A172 (cell line): ENCODE data around the gene FAM234A. TPM values are rescaled to one million over a fixed set of nuclear protein-coding genes. Genes with fewer than 3 reads are reported as not detected.
"Not testable (repeated sequence)": the region's sequence is repeated elsewhere in the genome, so short reads cannot be mapped to it uniquely, and the experiment has no call there.

ENCODE experiments used
- DNase-seq: peaks from one replicate; pipeline ENCODE4 v3.0.0-alpha.2; 2015; ENCODE audit warnings: low spot score
- total RNA-seq: library from RNA; depleted of rRNA; stranded (reverse); fragments of >200 nt; shearing (Covaris generic); gene quantifications from 2 replicates; pipeline ENCODE4 v1.2.3, GENCODE V29; 2014; rRNA removed

FAM234A gene, protein sequence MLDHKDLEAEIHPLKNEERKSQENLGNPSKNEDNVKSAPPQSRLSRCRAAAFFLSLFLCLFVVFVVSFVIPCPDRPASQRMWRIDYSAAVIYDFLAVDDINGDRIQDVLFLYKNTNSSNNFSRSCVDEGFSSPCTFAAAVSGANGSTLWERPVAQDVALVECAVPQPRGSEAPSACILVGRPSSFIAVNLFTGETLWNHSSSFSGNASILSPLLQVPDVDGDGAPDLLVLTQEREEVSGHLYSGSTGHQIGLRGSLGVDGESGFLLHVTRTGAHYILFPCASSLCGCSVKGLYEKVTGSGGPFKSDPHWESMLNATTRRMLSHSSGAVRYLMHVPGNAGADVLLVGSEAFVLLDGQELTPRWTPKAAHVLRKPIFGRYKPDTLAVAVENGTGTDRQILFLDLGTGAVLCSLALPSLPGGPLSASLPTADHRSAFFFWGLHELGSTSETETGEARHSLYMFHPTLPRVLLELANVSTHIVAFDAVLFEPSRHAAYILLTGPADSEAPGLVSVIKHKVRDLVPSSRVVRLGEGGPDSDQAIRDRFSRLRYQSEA
- 72.1 and 106 TPM in 2 replicates for total RNA-seq

GRCh38 chr16:234468-235305 is at the start of gene FAM234A:
TSS of gene FAM234A (plus strand) at chr16:234821. CDS start at chr16:254414, 19,593 bp downstream.
- peak; percentile 87 for DNase-seq

DNA sequence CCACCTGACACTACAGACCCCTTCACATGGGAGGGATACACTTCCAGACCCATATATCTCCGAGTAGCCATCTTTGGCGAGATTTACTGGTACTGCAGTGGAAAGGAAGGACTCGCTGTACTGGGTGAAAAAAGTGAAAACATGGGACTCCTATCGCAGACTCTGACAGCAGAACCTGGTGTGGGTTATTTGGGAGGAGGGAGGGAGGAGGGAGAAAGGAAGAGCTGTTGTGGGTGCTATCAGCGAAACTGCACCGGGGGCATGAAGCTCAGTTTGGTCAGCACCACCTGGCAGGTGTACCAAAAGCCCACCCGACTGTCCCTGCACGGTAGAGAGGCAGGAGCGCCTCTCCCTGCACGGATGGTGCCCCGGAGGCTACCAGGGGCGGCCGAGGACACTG is 49.4 kb upstream of the FAM234A start:
- no peak for DNase-seq

- DNase-seq: no peak
These were observed 48.9 kb upstream of the FAM234A start for GRCh38 chr16:185691-186090.

- no peak for DNase-seq
These were observed 47.3 kb upstream of the FAM234A start for GRCh38 chr16:187330-187729.

GRCh38 chr16:188674-189073 is 45.9 kb upstream of the FAM234A start:
- DNase-seq: no peak

DNA sequence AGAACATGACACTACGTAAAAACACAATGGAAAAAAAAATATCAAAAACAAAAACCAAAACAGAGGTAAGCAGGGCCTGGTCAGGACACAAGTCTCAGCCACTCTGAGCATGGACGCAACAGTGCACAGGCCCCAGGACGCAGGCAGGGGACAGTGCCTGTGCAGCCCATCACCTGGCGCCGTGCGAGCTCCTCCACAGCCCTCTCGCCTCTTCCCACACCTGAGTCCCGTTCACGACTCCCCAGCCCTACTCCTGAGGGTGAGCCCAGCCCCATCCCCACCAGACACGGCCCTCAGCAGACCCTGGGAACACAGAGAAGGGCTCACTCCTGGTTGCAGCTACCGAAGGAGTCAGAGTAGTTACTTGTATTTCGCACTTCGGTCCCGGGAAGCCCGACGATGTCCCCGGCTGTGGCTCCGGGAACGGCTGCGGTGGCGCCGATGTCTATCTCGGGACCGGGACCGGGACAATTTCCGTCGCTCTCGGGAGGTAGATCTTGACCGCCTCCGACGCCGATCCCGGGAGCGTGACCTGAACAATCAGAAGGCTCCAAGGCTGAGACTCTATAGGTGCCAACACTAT is 44.9 kb upstream of the FAM234A start:
- no peak for DNase-seq

DNA sequence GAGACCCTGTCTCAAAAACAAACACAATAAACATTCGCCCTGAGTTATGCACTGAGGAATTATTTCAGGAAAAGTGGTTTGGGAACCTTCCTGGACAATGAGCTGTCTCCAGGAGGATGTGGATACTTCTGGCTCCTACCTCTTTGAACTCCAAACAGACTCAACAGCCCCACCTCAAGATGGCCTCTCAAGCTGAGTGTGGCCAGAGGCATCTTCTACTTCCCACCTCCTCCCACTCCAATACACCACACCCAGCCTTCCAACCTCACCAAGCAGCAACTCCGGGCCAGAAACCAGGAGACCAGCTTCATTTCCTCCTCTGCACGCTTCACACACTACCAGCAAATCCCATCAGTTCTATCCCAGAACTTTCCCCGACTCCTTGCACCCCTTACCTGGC is 42.8 kb upstream of the FAM234A start:
- DNase-seq: no peak

DNA sequence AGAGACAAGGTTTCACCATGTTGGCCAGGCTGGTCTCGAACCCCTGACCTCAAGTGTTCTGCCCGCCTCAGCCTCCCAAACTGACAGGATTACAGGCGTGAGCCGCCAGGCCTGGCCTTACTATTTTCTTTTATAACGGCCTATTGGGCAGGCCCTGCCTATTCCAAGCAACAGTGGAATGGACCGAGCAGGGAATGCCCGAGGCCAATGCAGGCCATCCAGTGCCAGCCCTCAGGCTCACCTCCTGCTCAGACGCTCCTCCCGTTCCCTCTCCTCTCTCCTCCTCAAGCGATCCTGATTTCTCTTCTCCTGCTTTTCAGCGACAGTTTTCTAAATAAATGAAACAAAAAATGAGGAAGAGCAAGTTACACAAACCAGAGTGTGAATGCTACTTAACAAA is 41.9 kb upstream of the FAM234A start:
- no peak for DNase-seq

- no peak for DNase-seq
These were observed 41.2 kb upstream of the FAM234A start for GRCh38 chr16:193441-193840.

DNA sequence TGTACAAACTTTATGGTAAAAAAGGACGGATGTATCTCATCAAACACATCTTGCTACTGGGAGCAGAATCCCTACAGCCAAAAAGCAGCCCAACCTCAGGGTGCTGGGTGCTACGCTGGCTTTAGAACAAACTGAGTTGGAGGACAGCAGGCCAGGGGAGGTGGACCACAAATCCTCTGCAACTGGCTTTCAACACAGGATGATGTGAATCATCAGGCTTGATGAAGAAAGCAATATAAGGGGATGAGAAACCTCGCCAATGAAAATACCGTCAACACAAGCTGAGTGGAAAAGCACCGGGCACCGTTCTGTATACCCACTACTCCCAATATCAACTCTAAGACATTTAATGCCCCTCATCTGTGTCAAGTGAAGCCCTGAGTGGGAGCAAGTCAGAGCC is 40.1 kb upstream of the FAM234A start:
- DNase-seq: no peak

GRCh38 chr16:200388-200787 is 34.2 kb upstream of the FAM234A start:
- peak; percentile 82 for DNase-seq

DNA sequence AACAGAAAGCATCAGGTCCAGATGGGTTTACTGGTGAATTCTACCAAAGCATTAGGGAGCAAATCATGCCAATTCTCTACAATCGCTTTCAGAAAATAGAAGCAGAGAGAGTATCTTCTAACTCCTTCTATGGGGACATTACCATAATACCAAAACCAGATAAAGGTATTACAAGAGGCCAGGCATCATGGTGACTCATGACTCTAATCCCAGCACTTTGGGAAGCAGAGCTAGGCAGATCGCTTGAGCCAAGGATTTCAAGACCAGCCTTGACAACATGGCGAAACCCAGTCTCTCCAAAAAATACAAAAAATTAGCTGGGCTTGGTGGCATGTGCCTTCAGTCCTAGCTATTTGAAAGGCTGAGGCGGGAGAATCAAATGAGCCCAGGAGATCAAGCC is 31.4 kb upstream of the FAM234A start:
- DNase-seq: no peak

- DNase-seq: not testable (repeated sequence)
These were observed 30.6 kb upstream of the FAM234A start for GRCh38 chr16:204046-204445.

DNA sequence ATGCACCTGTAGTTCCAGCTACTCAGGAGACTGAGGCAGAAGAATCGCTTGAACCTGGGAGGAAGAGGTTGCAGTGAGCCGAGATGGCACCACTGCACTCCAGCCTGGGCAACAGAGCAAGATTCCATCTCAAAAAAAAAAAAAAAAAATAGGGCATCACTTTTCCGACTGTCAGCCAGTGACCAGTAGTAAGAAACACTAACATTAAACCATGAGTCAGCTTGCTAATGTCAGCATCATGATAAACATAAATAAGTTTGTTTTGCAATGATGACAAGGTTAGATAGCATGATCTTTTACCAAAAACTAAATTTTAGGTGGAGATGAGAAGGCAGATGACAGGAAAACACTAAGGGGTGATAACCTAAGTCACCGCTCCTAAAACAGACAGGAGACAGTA is 25.3 kb upstream of the FAM234A start:
- not testable (repeated sequence) for DNase-seq

DNA sequence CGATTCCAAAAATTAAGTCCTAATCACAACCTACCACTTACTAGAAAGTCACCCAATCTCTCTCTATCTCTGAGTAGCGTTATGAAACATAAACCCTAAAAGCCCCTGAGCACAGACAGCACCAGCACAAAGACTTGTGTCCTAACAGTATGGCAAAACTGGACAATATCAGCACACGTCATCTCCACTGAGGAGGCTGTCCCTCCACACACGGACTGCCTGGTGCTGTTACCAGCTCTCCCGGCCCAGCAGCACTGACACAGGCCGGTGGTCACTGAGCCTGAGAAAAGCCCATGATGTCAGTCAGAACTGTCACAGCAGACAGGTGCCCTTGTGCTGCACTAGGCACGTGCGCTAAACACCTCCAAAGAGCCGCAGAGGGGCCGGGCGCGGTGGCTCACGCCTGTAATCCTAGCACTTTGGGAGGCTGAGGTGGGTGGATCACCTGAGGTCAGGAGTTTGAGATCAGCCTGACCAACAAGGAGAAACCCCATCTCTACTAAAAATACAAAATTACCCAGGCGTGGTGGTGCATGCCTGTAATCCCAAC is 22.9 kb upstream of the FAM234A start:
- not testable (repeated sequence) for DNase-seq

DNA sequence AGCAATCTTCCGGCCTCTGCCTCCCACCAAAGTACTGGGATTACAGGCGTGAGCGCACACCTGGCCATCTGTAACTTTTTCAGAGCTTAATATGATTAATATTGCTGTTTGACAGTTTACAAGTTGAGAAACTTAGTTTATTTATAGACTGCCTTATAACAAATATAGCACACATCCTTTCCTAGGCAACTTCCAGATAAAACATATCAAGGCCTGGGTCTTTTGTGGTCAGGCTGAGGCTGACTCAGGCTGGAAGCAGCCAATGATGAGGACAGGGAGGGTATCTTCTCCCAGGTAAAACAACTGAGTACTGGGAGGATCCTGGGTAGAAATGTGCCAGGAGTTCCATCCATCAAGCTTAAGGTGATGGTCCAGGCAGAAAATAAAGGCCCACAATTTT is 21.6 kb upstream of the FAM234A start:
- peak; percentile 37 for DNase-seq

- no peak for DNase-seq
These were observed 14.6 kb upstream of the FAM234A start for GRCh38 chr16:220021-220420.

GRCh38 chr16:228151-228851 is 6.3 kb upstream of the FAM234A start:
- DNase-seq: peak; percentile 37

GRCh38 chr16:228852-229730 is 5.5 kb upstream of the FAM234A start, which contains the start of gene LUC7L:
TSS of gene LUC7L (minus strand) at chr16:229449. CDS start at chr16:229339, 110 bp downstream.
- peak; percentile 76 for DNase-seq

DNA sequence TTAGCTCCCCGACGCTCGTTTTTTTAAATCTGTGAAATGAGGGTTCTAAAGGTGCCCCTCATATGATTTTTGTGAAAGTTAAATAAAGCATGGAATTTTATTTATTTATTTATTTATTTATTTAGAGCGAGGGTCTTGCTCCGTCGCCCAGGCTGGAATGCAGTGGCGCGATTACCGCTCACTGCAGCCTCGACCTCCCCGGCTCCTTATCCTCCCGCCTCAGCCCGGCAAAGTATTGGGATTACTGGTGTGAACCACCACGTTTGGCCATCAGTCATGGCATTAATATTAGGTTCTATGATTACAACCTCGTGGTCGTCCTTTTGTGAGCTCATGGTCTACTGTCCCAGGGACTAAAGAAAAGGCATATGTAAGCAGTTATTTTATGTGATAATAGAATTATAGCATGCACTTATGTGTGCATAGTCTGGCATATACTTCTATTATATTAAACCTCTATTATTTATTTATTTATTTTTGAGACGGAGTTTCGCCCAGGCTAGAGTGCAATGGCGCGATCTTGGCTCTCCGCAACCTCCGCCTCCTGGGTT is 4.8 kb upstream of the FAM234A start:
- DNase-seq: no peak
